Measurements from ENCODE around the gene NRN1L.
"Not testable (repeated sequence)": the region's sequence is repeated elsewhere in the genome, so short reads cannot be mapped to it uniquely, and the experiment has no call there.

Gene NRN1L

DNA sequence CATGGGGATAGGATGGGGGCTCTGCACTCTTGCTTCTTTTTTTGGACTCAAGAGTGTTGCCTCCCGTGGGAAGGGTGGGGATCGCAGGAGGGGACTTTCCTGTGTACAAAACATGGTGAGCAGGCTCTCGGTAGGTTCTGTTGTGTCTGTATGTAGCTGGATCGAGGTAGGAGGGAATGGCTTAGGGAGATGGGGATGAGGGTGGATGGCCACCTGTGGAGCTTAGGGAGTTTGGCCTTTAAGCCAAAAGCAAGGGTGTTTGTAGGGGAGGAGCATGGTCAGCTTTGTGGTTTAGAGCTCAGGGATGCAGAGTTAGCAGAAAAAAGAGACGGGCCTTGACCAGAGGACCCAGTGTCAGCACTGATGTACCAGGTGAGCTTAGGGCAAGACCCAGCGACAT, 22.8 kb upstream of the NRN1L start:
- no peak for DNase-seq

DNA sequence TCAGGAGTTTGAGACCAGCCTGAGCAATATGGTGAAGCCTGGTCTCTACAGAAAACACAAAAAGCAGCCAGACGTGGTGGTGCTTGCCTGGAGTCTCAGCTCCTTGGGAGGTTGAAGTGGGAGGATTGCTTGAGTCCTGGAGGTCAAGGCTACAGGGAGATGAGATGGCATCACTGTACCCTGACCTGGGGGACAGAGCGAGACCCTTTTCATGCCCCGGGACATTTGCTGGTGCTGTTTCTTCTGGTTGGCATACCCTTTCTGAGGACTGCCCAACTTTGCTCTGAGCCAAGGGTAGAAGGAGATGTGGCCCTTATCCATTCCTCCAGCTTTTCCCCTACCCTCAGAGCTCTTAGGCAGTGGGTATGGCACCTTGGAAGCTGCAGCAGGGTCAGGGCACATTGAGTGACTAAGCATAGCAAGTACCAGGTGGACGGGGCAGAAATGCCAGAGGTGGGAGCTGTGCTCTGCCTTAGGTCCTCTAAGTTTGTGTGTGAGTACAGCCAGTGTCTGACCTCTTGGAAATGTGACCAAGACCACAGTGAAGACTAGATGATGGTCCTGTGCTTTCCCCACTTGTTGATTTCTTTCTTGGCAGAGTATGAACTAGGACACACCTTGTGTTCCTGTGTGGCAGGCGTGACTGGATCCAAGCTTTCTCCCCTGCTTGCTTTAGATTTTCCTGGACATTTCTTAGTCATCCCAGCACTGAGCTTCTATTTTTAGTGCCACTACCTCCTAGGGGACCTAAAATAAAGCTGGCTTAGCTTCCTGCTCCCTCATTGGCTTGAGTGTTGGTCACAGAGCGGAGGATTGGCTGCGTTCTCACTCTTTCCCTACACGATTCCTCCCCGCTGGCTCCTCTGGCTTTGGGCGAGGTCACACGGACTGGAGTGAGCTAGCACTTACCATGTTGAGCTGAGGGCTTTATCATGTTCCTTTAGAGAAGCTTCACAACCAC, 21.8 kb upstream of the NRN1L start:
- no peak for DNase-seq

DNA sequence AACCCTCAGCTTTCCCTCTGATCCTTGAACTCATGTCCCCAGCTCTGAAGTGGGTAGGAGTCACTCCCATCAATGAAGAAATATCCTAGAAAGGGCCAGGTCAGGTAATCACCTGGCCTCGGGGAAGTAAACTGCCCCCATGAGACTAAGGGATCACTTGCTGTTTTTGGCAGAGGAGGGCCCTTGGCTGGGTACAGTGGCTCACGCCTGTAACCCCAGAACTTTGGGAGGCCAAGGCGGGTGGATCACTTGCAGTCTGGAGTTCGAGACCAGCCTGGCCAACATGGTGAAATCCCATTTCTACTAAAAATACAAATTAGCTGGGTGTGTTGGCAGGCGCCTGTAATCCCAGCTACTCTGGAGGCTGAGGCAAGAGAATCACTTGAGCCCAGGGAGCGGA, 20.6 kb upstream of the NRN1L start:
- DNase-seq: not testable (repeated sequence)

DNA sequence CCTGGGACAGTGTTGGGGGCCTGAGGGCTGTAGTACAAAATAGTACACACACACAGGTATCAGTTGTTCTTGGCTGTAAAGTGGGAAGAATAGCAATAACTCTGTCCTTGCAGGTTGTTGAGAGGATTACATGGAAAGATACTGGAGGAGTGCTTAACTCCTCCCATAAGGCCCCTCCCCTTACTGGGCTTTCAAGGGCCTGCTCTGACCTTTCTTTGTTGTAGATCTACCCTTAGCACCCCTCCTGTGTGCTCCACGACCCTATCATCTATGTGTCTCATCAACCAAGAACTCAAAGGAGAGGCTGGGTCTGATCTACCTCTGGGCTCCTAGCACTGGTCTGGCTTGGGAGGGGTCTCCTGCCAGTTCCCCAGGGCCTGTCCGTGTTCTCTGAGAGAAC, 20.1 kb upstream of the NRN1L start:
- DNase-seq: no peak

DNA sequence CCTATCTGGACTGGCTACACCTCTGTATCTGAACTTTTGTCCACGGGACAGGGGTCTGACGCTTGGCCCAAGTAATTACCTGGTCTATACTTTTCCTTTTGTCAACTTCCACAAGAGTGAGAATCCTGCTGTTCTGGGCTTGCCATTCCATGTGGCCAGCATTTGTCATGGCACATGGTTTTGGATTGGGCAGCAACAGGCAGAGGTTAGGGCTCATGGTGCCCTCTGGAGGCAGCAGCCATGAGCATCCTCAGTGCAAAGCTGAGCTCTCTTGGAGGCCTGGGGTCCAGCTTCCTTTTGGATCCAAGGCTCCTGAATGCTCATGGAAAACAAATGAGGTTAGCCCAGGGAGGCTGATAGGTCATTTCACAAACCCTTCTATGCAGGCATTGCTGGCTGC, 19.4 kb upstream of the NRN1L start:
- DNase-seq: no peak

DNA sequence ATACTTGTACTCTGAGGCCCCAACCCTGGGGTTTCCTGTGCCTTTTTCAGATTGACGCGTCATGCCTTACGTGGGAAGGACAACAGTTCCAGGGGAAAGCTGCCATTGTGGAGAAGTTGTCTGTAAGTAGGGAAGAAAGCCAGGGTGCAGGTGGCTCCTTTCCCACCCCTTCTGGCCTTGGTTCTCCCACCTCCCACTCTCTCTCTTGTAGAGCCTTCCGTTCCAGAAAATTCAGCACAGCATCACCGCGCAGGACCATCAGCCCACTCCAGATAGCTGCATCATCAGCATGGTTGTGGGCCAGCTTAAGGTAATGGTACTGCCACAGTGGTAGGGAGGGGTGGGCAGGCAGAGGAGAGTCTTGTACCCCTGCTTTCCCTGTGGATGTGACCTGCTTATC, 16.4 kb upstream of the NRN1L start:
- no peak for DNase-seq

DNA sequence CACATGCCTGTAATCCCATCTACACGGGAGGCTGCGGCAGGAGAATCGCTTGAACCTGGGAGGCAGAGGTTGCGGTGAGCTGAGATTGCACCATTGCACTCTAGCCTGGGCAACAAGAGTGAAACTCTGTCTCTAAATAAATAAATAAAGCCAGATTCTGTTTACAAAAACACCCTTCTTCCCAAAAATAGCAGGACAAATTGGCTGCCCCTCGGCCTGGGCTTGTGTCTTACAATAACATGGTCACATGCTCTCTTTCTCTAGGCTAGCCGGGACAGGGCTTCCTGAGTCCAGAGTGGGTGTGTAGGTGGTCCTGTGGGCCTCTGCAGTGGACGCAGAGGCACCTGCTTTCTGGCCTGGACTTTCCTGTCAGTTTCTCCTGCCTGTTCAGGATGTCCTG, 15.0 kb upstream of the NRN1L start:
- DNase-seq: no peak

DNA sequence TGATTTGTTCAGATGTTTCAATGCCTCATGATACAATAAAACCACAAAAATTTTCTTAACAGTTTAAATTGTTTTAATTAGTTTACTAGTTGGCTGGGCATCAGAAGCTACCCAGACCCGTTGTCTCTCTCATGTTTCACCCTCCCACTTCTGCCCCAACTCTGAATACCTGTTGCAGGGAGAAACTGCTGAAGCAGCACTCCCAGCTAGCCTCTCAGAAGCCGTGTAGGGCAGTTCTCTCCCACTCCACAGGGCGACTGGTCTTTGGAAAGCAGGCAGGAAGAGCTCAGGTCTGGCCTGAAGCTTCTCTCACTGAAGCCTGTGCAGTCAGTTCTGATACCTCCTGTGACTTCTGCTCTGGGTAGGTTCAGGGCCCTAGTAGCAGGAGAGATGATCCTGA, 13.4 kb upstream of the NRN1L start:
- no peak for DNase-seq

DNA sequence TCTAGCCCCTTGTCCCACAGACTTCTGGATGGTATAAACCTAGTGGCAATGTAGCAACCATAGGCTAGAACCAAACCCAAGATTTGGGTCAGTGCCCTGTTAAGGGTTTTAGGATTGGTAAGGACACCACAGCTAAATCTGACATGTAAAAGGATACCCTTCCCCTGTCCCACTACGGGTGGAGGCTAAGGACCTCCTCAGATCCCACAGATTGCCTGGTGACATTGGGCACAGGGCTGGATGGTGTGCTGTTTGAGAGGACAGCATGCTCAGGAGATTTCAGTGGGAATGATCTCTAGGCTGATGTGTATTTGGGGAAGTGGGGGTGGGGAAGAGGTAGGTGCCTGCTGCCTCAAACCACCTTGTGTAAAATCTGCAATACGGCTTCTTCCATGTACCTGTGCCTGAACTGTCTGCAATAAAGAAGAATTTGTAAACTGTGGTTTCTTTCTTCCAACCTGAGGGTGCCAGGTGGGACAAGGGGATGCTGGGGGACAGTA, 12.5 kb upstream of the NRN1L start:
- no peak for DNase-seq

DNA sequence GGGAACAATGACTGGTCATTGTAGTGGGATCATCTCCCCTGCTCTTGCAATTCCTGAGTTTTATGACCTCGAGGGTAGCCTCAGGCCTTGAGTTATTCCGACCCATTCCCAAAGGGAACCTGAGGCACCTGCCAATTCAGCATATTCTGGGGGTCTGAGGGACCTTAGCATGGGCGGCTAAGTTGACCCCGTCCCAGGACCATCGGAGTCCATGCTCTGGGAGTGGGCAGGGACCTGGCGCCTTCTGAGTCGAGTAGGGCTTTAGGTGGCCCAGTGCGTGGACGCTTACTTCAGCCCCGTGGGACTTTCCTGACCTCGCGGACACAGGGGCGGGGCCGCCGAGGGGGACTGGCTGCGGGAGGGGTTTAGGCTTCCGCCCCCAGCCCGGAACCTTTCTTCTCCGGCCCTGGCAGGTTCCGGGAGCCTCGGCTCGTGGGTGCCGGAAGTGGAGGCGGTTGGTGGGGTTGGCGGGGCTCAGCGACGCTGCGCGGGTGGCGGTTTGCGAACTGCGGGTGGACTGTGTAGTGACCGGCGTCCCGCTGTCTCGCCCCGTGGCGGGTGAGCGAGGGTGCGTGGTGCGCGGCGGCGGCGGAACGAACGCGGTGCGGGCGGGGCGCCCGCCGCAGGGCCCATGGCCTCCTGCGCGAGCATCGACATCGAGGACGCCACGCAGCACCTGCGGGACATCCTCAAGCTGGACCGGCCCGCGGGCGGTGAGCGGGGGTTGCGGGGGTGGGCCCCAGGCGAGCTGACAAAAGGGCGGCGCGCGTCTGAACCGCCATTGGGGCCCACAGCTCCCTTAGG, 11.9 kb upstream of the NRN1L start, which contains the start of gene EDC4:
TSS of gene EDC4 (plus strand) at position 422 of the 804 bp plus-strand sequence. CDS start at position 632, 210 bp downstream.
- peak; percentile 88 for DNase-seq

DNA sequence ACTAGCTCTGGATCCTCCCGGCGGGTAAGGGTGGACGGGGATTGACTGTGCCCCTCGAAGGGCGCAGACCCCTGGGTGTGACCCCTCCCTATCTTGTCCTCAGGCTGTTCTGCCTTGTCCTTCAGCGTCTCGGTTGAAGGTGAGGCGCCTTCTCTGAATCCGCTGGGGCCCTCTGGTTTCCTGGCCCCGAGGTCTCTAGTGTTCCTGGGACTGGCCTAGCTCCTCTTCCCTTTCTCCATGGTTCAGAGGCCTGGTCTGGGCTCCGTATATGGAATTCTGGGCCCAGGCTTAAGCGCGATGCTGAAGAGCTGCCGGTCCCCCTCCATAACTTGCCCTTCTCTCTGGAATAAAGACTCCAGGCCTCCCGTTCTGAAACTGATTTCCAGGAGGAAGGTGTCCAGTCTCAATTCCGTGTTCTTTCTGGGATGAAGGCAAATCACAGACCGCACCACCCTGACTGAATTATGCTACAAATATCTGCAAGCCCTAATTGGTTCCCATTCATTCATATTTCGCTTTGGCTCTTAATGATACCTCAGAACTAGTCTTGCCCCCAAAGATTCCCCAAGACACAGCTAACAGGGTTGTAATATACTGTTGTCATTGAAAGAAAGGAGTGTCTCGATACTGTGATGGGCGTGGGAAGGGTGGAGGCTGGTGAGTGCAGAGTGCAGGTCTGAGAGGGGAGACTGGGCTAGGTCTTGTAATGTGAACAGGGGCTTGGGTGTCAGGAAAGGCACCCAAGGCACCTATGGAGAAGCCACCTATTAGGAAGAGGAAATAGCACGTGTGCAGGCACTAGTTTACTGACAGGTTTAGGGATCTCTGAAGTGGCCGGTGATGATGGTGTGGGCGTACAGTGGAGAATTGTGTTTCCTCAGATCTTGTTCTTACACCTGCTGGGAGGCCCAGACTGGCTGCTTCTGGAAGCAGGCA, 11.0 kb upstream of the NRN1L start:
- DNase-seq: no peak

DNA sequence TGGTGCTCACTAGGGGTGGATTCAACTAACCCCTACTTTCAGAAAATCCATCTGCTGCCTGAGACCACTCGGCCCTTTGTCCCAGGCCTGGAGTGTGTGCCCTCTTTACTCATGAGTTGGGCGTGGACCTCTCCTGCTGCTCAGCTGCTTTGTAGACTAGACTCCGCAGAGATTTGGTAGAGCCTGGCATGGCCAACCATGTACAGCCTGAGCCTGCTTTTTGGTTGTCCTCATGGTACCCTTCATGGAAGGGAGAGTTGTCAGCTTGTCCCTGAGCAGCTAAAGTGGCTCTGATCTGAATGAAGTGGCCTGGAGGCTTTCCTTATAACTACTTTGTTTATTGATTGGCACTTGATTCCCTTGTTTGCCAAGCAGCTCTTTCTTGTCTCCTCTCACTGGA, 10.3 kb upstream of the NRN1L start:
- no peak for DNase-seq

DNA sequence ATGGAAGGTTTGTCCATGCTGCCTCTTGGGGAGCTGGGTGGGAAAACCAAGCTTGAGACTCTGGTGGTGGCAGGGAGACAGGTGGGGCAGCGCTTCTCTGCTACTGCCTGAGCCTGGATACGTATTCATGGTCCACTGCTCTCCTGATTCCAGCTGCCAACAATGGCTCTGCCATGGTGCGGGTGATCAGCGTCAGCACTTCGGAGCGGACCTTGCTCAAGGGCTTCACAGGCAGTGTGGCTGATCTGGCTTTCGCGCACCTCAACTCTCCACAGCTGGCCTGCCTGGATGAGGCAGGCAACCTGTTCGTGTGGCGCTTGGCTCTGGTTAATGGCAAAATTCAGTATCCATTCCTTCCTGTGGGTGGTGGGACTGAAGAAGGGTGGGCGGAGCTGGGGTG, 7.6 kb upstream of the NRN1L start:
- no peak for DNase-seq

DNA sequence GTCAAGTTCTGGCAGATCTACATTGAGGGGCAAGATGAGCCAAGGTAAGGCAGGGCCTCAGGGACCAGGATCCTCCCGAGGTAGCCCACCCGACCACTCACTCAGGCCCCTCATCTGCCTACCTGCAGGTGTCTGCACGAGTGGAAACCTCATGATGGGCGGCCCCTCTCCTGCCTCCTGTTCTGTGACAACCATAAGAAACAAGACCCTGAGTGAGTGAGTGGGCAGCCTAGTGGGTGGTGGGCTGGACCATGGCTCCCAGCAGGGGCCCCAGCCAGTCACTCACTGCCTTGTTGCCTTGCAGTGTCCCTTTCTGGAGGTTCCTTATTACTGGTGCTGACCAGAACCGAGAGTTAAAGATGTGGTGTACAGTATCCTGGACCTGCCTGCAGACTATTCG, 6.5 kb upstream of the NRN1L start:
- DNase-seq: no peak

DNA sequence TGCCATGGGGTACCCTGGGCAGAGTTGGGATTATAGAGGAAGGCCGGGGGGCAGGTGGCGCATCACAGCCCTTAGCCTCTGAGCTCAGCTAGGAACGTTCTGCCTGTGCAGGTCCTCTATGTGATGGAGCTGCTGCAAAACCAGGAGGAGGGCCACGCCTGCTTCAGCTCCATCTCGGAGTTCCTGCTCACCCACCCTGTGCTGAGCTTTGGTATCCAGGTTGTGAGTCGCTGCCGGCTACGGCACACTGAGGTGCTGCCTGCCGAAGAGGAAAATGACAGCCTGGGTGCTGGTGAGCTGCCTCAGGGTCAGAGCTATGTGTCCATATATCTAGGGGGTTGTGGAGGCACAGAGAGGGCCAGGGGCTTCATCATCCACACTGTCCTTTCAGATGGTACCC, 5.8 kb upstream of the NRN1L start:
- no peak for DNase-seq

DNA sequence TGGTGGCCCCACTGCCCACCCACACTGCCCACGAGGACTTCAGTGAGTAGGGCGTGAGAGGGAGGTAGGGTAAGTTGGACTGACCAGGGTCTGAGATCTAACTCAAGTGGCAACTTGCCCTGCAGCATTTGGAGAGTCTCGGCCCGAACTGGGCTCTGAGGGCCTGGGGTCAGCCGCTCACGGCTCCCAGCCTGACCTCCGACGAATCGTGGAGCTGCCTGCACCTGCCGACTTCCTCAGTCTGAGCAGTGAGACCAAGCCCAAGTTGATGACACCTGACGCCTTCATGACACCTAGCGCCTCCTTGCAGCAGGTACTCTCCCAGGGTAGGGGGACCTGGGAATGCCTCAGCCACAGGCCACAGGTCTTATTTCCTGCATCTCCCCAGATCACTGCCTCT, 5.2 kb upstream of the NRN1L start:
- DNase-seq: no peak

DNA sequence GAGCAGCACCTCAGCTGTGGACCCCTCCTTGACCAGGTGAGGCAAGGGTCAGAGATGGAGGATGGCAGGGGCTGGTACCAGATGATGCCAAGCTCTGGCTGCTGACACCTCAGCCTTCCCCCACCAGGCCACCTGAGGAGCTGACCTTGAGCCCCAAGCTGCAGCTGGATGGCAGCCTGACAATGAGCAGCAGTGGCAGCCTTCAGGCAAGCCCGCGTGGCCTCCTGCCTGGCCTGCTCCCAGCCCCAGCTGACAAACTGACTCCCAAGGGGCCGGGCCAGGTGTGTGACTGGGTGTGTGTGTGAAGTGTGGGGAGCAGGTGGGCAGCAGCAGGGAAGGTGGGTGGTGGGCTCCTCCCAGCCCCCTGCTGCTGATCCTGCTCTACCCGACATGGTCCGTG, 4.7 kb upstream of the NRN1L start:
- no peak for DNase-seq

DNA sequence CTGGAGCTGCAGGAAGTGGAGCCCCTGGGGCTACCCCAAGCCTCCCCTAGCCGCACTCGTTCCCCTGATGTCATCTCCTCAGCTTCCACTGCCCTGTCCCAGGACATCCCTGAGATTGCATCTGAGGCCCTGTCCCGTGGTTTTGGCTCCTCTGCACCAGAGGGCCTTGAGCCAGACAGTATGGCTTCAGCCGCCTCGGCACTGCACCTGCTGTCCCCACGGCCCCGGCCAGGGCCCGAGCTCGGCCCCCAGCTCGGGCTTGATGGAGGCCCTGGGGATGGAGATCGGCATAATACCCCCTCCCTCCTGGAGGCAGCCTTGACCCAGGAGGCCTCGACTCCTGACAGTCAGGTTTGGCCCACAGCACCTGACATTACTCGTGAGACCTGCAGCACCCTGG, 4.1 kb upstream of the NRN1L start:
- DNase-seq: no peak

DNA sequence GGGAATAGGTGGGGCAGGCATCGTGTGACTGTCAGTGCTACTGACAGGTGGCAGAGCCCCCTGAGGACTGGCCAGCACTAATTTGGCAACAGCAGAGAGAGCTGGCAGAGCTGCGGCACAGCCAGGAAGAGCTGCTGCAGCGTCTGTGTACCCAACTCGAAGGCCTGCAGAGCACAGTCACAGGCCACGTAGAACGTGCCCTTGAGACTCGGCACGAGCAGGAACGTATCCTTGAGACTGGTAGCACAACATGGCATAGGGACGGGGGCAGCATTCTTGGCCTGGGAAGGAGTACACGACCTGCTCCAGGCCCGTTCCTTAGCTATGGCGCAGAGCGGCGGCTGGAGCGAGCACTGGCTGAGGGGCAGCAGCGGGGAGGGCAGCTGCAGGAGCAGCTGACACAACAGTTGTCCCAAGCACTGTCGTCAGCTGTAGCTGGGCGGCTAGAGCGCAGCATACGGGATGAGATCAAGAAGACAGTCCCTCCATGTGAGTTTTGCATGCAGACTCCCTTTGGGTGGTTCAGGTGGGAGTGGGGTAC, 3.0 kb upstream of the NRN1L start:
- peak; percentile 61 for DNase-seq

DNA sequence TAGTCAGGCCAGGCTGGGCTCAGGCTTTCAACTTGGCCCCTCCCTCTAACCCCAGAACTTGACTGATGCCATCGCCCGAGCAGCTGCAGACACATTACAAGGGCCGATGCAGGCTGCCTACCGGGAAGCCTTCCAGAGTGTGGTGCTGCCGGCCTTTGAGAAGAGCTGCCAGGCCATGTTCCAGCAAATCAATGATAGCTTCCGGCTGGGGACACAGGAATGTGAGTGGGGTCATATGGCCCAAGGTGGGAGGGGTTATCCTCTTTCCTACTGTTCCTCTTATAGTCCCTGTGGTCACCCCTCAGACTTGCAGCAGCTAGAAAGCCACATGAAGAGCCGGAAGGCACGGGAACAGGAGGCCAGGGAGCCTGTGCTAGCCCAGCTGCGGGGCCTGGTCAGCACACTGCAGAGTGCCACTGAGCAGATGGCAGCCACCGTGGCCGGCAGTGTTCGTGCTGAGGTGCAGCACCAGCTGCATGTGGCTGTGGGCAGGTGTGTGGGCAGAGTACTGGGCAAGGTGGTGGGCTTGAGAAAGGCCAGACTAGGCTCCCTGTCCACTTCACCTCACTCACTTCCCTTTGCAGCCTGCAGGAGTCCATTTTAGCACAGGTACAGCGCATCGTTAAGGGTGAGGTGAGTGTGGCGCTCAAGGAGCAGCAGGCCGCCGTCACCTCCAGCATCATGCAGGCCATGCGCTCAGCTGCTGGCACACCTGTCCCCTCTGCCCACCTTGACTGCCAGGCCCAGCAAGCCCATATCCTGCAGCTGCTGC, 2.1 kb upstream of the NRN1L start:
- peak; percentile 71 for DNase-seq

DNA sequence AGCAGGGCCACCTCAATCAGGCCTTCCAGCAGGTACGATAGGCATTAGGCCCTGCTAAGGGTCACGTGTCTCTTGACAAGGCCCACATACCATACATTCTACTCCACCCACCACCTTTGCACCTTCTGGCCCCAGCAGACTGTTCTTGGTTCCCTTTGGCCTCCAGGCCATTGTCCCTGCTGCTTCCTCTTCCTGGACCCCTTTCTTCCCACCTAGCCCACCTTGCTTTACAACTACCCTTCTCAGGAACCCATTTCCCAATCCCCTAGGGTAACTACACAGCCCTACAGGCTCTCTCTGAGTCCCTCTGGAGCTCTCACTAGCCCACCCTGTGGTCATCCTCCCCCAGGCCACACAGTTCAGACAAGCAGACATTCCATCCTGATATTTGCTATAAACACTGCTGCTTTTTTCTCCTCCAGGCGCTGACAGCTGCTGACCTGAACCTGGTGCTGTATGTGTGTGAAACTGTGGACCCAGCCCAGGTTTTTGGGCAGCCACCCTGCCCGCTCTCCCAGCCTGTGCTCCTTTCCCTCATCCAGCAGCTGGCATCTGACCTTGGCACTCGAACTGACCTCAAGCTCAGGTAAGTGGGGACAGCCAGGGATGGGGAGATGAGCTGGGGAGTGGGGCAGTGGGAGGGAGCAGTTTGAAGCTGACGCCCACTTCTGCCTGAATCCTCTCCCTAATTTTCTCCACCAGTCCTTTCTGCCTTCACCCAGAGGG, 1.4 kb upstream of the NRN1L start:
- DNase-seq: no peak
